Measurements from ENCODE around the gene TCF25.

Gene TCF25

GRCh38 chr16:89917773-89918452 is 44.5 kb downstream of the TCF25 start (continued):
- TF ChIP-seq ZBTB48 (tag by site-specific recombination; IDR thresholded peaks at IDR 0.05): peak; percentile 92
- 0 out of 2 replicates have a peak, but pooled peaks have one; percentile 61 for TF ChIP-seq ZSCAN5A (tag by site-specific recombination; IDR thresholded peaks at IDR 0.05)
- no peak for TF ChIP-seq ZNF571 (tag by site-specific recombination; IDR thresholded peaks at IDR 0.05)
- no peak for TF ChIP-seq ZNF529 (tag by site-specific recombination; IDR thresholded peaks at IDR 0.05; ENCODE audit: insufficient replicate concordance)
- TF ChIP-seq ZBTB44 (tag by site-specific recombination; IDR thresholded peaks at IDR 0.05): peak; percentile 98
- peak; percentile 69; the same call in 1 of the 2 replicates for TF ChIP-seq ZNF2 (tag by site-specific recombination; IDR thresholded peaks at IDR 0.05)
- no peak for TF ChIP-seq REST (tag by site-specific recombination; IDR thresholded peaks at IDR 0.05)
- no peak for TF ChIP-seq ZNF791 (tag by site-specific recombination; IDR thresholded peaks at IDR 0.05)
- TF ChIP-seq ZNF521 (tag by site-specific recombination; IDR thresholded peaks at IDR 0.05): no peak
- TF ChIP-seq ZNF37A (tag by site-specific recombination; IDR thresholded peaks at IDR 0.05): no peak
- TF ChIP-seq ZNF221 (tag by site-specific recombination; IDR thresholded peaks at IDR 0.05; ENCODE audit: borderline replicate concordance): no peak
- TF ChIP-seq ZBTB11 (tag by site-specific recombination; conservative IDR thresholded peaks at IDR 0.05; ENCODE audit: low read depth): peak; percentile 75
- peak; percentile 73 for TF ChIP-seq ZBTB26 (tag by site-specific recombination; optimal IDR thresholded peaks at IDR 0.05)
- TF ChIP-seq ZNF501 (tag by site-specific recombination; IDR thresholded peaks at IDR 0.05): peak; percentile 80; the same call in 1 of the 2 replicates
- peak; percentile 87 for TF ChIP-seq SP2 (tag by site-specific recombination; IDR thresholded peaks at IDR 0.05)
- peak; percentile 57; the same call in 1 of the 2 replicates for TF ChIP-seq ZNF398 (tag by site-specific recombination; IDR thresholded peaks at IDR 0.05)
- TF ChIP-seq ZNF302 (tag by site-specific recombination; IDR thresholded peaks at IDR 0.05; ENCODE audit: low read depth): no peak
- TF ChIP-seq ZNF837 (tag by site-specific recombination; IDR thresholded peaks at IDR 0.05): no peak
- peak; percentile 89 for TF ChIP-seq IKZF3 (tag by site-specific recombination; IDR thresholded peaks at IDR 0.05)
- no peak for TF ChIP-seq ZNF146 (tag by site-specific recombination; IDR thresholded peaks at IDR 0.05)
- TF ChIP-seq ZNF530 (tag by site-specific recombination; IDR thresholded peaks at IDR 0.05; ENCODE audit: low read depth): no peak
- TF ChIP-seq ZNF10 (tag by site-specific recombination; IDR thresholded peaks at IDR 0.05): peak; percentile 82; the same call in 1 of the 2 replicates
- no peak for TF ChIP-seq ZNF558 (tag by site-specific recombination; IDR thresholded peaks at IDR 0.05)
- peak; percentile 90; the same call in 1 of the 2 replicates for TF ChIP-seq ZNF561 (tag by site-specific recombination; IDR thresholded peaks at IDR 0.05; ENCODE audit: borderline replicate concordance)
- peak; percentile 78 for TF ChIP-seq MZF1 (tag by site-specific recombination; IDR thresholded peaks at IDR 0.05; ENCODE audit: borderline replicate concordance)
- TF ChIP-seq ZNF660 (tag by site-specific recombination; IDR thresholded peaks at IDR 0.05): no peak; the same call in 1 of the 2 replicates
- no peak for TF ChIP-seq KLF10 (tag by site-specific recombination; IDR thresholded peaks at IDR 0.05)

Data from HEK293 (cell line).